Hypothalamus (tissue), 51 donors: ENCODE results near the gene ZNF593.

Experiments used
- DNase-seq, 51 donors: peaks; one replicate each; lab custom pipeline; 2025; lab: John Stamatoyannopoulos, UW

ZNF593 gene

GRCh38 chr1:26145960-26146294 is 23.8 kb upstream of the ZNF593 start:
- no peak for DNase-seq

- no peak for DNase-seq
Observed at GRCh38 chr1:26148887-26149286, 20.8 kb upstream of the ZNF593 start.

DNA sequence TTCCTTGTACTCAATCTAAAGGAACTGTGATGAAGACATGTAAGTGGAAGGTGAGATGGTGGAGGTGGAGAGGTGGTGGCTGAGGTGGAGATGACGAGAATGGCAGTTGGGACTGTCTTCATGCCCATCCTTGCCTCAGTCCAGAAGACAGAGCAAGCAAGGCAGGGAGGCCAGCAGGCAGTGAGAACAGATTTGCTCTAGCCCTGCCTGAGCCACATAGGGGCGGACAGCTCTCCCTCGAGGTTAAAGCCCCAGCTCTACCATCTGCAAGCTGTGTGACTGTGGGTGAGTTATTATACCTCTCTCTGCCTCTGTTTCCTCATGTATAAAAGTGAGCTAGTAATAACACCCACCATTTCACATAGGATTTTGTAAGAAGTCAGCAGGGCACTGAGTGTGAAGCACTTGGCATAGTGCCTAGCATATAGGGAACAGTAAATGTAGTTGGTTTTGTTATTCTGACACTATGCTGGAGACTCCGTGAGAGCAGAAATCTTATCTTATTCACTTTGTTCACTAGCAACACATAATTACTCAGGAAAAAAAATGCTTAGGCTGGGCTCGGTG is 15.7 kb upstream of the ZNF593 start:
- DNase-seq, result no peak

DNA sequence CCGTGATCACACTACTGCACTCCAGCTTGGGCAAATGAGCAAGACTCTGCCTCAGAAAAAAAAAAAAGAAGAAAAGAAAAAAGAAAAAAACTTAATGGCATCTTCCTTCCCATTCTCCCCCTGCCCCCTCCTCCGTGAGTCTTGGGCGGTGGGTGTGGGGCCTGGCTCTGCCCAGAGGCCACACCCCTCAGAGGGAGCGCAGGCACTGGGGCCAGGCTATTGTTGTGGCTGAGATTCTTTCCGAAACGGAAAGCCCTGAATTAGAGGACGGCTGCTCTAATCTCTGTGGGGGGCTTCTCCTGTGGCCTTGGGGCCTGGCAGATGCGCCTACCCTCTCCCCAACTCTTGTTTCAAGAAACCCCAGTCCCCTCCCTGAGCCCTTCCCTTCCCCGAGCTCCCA is 15.0 kb upstream of the ZNF593 start:
- DNase-seq, result no peak

DNA sequence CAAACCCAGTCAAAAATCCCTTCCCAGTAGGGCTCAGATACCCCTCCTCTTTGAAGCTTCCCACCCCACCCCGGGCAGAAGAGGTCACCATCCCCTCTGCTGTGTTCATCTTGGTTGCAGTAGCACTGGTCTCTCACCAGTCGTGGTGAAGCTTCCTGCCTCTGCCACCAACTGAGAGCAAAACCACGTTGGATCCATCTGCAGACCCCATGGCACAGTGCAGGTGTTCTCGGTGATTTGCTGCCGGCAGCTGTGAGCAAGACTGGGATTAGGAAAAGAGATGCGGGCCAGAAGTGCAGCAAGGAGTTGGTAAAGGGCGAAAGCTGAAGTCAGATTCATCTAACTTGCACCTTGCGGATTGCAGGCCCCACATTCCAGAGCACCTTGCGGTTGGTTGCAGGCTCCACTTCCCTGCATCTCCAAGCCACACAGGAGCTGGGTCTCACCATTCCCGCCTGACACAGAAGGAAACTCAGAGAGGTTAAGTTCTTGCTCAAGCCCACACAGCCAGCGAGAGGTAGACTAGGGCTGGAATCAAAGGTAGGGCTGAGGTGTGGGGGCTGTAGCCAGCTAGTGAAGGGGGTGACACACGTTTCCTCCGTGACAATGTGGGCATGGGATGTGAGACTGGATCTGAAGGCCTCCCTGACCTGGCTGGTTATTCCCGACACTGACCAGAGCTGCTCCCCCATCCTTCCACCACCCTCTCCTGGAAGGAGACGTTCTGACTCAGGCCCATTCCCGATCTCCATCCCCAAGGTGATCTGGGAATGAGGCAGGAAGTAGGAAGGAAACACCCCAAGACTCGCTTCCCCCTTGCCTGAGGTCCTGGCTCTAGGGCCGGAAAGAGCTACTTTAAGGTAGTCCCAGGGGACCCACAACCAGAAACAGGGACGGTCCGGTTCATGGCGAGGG is 14.1 kb upstream of the ZNF593 start:
- no peak for DNase-seq

- DNase-seq, result peak in 14 of 51 donors; percentile 8 to 58 (median 33)
Observed at GRCh38 chr1:26156285-26157038, 13.2 kb upstream of the ZNF593 start.

DNA sequence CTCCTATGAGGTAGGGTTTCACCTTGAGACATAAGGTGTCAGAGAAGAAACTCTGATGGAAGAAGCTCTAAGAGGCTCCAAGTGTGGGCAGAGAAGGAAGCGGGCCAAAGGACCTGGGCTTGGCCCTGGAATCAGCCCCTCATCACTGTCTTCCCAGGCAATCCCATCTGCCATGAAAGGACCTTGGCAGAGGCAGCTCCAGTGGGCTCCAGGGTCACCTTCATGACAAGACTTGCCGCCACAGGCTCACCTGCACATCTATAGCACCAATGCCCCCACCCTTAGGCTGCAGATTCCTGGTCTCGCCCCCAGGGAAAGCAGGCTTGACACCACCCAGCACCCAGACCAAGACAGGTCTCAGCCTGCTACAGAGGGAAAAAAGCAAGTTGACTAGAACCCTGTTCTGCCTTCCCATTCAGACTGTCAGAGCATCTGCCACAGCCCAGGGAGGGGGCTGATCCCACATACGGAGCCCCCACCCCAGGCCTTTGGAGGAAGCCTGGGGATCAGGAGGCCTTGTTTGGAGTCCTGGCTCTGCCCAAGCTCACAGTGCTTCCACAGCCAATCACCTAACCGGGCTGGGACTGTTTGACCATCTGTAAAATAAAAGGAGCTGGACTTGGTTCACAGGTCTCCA is 11.3 kb upstream of the ZNF593 start:
- DNase-seq, result no peak

- no peak for DNase-seq
Observed at GRCh38 chr1:26158908-26159742, 10.6 kb upstream of the ZNF593 start, which contains the start of gene FAM110D. Gene FAM110D (plus strand): TSS chr1:26159079. CDS start chr1:26161292, 2,213 bp downstream.

- no peak for DNase-seq
Observed at GRCh38 chr1:26159743-26160039, 10.0 kb upstream of the ZNF593 start.

GRCh38 chr1:26160527-26161414 is 8.9 kb upstream of the ZNF593 start:
- no peak for DNase-seq

DNA sequence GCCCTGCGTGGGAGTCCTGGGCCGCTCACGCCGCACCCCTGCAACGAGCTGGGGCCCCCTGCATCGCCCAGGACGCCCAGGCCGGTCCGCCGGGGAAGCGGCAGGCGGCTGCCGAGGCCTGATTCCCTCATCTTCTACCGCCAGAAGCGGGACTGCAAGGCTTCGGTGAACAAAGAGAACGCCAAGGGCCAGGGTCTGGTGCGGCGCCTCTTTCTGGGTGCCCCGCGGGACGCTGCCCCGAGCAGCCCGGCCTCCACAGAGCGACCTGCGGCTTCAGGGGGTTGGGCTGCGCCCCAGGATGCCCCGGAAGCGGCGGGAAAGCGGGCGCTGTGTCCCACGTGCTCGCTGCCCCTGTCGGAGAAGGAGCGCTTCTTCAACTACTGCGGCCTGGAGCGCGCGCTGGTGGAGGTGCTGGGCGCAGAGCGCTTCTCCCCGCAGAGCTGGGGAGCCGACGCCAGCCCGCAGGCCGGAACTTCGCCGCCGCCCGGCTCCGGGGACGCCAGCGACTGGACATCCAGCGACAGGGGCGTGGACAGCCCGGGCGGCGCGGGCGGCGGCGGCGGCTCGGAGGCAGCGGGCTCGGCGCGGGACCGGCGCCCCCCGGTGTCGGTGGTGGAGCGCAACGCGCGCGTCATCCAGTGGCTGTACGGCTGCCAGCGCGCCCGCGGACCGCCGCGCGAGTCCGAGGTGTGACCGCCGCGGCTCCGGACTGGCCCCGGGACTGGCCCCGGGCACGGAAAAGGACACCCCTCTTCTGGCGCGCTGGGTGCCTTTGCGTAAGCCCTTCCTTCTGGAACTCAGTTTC is 8.1 kb upstream of the ZNF593 start:
- DNase-seq, result peak in 34 of 51 donors; percentile 20 to 79 (median 51)

DNA sequence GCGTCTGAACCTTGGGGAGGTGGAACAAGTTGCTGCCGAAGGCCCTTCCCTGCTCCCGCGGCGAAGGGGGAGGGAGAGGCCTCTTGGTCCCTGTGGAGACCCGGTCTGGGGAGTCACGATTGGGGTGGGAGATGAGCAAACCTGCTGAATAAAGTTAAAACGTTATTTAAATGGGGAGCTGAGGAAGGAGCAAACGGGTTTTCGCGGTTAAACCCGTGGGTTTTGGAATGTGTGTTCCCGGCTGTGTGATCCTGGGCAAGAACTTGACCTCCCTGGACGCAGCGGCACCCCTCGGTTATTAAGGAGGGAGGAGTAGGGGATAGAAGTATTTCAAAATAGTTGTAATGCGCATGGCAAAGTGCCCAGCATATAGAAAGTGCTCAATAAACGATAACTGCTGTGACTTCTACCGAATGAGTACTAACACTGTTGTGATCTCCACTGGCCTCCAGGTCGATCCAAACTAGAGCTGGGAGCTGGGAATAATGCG is 7.4 kb upstream of the ZNF593 start:
- DNase-seq, result no peak

DNA sequence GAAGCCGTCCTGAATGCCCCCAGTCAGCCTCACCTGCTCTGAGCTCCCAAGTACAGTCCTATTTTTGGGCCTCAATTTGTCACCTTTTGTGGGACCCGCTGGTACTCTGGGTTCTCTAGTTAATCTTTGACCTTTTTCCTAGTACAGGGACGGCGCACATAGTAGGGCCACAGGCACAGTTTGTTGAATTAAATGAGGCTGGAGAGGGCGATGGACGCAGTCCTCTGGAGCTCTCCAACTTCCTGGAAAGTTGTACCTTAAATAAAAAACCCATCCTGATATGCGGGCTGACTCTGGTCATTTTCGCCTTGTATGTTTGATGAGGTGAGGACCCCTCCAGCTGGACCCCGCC is 6.0 kb upstream of the ZNF593 start:
- DNase-seq, result no peak

DNA sequence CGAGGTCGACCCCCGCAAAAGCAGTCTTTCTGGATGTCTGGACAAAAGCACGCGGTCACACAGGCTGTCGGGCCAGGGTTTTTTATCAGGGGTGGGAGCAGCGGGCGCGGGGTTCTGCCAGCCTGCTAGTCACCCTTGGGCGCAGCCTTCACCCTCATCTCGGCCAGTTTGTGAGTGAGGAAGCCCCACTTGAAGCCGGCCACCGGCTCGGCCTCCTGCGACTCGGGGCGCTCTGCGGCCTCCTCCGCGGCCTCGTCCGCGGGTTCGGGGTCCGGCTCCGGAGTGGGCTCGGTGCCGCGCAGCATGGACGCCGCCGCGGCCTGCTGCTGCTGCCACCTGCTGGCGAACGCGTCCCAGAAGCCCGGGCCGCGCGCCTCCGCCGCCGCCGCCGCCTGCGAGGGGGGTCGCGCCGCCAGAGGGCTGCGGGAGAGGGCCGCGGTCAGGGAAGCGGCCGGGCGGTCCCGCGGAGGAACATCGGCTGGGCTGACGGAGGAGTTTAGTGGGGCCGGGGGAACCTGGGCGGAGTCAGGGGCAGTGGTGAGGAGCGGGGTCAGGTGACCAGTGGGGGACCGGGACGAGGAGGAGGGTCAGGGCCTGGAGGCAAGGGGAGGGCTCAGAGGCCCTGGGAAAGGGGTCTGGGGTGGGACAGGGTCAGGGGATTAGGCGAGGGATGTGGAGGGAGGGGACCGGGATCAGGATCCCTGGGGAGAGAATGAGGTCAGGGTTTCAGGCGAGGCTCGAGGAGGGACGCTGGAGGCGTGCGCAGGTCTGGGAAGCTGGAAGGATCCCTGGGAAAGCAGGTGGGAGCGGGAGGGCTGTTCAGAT is 5.5 kb upstream of the ZNF593 start:
- peak in 25 of 51 donors; percentile 6 to 61 (median 27) for DNase-seq

- no peak for DNase-seq
Observed at GRCh38 chr1:26164861-26165842, 4.6 kb upstream of the ZNF593 start.

DNA sequence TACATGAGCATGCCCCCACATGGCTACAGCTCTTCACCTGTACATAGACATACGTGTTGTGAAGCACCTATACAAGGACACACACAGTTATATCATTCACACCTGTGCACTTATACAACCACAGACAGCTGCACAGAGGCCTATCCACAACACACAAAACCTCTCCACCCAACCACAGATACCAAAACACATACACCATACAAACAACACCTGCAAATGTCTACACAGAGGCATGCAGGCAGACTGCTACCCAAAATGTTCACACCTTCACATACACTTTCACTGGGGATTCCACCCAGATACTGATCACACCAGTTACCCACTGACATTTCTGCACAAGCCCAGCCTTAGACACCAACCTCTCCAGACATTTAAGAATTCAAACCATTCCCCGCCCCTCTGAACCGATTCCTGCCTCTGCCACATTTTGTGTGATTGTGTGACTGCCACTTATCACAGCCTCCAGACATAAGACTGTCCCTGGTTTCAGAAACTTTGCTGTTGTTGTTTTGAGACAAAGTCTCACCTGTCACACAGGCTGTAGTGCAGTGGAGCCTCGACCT is 2.9 kb upstream of the ZNF593 start:
- DNase-seq, result no peak
